Fibroblast of the aortic adventitia (primary cell): Measurements from ENCODE around the gene KRTAP10-6. TPM values are rescaled to one million over a fixed set of nuclear protein-coding genes. Genes with fewer than 3 reads are reported as not detected.
"Not testable (repeated sequence)": the region's sequence is repeated elsewhere in the genome, so short reads cannot be mapped to it uniquely, and the experiment has no call there.

Experiments
- DNase-seq: peaks from one replicate; pipeline ENCODE4 v3.0.0-alpha.2; 2010; ENCODE audit warnings: low read depth
- H3K4me3 ChIP-seq: 2 replicates; pipeline ENCODE4 v1.5.1; 2011; ENCODE audit warnings: low read depth, mild to moderate bottlenecking, control low read depth, low read length, moderate library complexity
- CTCF ChIP-seq: IDR thresholded peaks from 2 replicates; pipeline ENCODE4 v1.5.1; 2011; ENCODE audit warnings: mild to moderate bottlenecking, low read length, control low read depth, inconsistent platforms; ENCODE audit not compliant: insufficient read depth
- total RNA-seq: library from RNA; depleted of rRNA; stranded (reverse); fragments of >200 nt; gene quantifications from 2 replicates; pipeline ENCODE4 v1.2.3, GENCODE V29; 2012; ENCODE audit warnings: low replicate concordance

The KRTAP10-6 gene
- total RNA-seq = not detected in 2 replicates

GRCh38 chr21:44592446-44593311, at the start of gene KRTAP10-6:
TSS of gene KRTAP10-6 (minus strand) at chr21:44592505. CDS start at chr21:44592484, 21 bp downstream.
- TF ChIP-seq CTCF = no peak
- no peak for DNase-seq
- no peak within 1 kb of the TSS for H3K4me3 ChIP-seq

GRCh38 chr21:44640761-44641160, 48.5 kb upstream of the KRTAP10-6 start:
- no peak overlapping the region for H3K4me3 ChIP-seq
- TF ChIP-seq CTCF = no peak
- no peak for DNase-seq

- no peak for TF ChIP-seq CTCF
- no peak overlapping the region for H3K4me3 ChIP-seq
- no peak for DNase-seq
These were observed 47.0 kb upstream of the KRTAP10-6 start for GRCh38 chr21:44639331-44639655.

GRCh38 chr21:44638506-44639330, 46.4 kb upstream of the KRTAP10-6 start:
- DNase-seq, H3K4me3 ChIP-seq: not testable (repeated sequence)

- DNase-seq, H3K4me3 ChIP-seq: not testable (repeated sequence)
These were observed 45.6 kb upstream of the KRTAP10-6 start for GRCh38 chr21:44637851-44638348.

GRCh38 chr21:44637018-44637850, 44.9 kb upstream of the KRTAP10-6 start, which contains the start of gene KRTAP10-10:
TSS of gene KRTAP10-10 (plus strand) at chr21:44637356. CDS start at chr21:44637418, 62 bp downstream.
- no peak for TF ChIP-seq CTCF
- DNase-seq = no peak
- no peak within 1 kb of the TSS for H3K4me3 ChIP-seq

GRCh38 chr21:44636209-44637017, 44.1 kb upstream of the KRTAP10-6 start:
- TF ChIP-seq CTCF = no peak
- no peak overlapping the region for H3K4me3 ChIP-seq

More at GRCh38 chr21:44636209-44637017, 44.1 kb upstream of the KRTAP10-6 start:
- DNase-seq = no peak
